HG03342 (cell line): Measurements from ENCODE around the gene CEP57.

Source experiments
- ATAC-seq: cut with Tn5 transposase; IDR thresholded peaks from one replicate; pipeline ENCODE4 v1.9.1; 2021; ENCODE audit warnings: mild to moderate bottlenecking, moderate library complexity; ENCODE audit not compliant: unreplicated experiment

Gene CEP57

DNA sequence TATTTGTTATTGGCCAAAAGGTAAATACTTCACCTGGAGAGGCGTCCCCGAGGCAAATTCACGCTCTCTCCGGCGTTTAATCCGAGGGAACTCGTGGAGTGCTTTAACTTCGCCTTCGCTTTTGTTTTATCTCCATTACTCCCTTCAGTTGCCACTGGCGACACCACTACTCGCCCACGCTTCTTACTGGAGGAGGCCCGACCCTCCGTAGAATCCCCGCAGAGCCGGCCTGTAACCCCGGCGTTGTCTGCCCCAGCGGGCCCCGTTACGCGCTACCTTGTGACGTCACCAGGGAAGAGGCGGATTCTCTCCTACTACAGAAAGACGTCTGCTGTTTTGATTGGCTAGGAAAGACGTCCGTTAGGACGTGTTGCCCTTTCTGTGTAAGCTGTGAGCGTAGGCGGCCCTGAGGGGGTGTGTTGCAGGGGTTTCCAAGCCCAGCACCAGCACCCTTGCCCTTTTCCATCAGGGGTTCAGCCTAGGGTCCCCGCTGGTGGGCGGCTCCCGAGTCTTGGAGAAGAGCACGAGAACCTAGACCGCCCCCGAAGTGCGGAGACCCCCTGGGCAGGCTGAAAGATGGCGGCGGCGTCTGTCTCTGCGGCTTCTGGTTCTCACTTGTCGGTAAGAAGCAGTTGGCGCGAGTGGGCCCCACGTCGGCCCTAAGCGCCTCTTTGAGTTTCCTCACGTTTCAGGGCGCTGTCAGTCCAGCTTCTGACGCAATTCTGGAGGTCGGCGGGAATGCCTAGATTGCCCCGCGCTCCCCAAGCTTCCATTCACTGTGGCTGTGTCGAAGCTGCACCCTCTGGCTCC is at the start of gene CEP57:
Gene CEP57, plus strand, starts transcription at position 376 of the 810 bp plus-strand sequence. Its CDS starts 201 bp downstream, at position 577.
- ATAC-seq = peak; percentile 64

GRCh38 chr11:95750101-95750500 is 40.2 kb upstream of the CEP57 start:
- no peak for ATAC-seq

- no peak for ATAC-seq
Measured at GRCh38 chr11:95751515-95751914, 38.8 kb upstream of the CEP57 start.

DNA sequence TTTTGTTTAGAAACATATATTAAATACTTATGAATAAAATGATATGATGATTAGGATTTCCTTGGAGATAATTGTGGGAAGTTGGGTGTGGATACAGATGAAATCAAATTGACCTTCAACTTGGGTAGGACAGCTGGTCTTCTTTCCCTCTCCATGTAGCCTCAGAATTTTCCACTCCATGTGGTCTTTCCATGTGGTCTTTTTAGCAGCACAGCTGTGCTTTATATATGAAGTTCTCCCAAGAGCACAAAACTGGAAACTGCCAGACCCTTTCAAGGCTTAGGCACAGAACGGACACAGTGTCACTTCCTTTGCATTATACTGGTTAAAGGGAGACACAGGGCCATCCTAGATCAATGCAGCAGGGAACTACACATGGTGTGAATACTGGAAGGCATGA is 29.4 kb upstream of the CEP57 start:
- ATAC-seq = no peak

DNA sequence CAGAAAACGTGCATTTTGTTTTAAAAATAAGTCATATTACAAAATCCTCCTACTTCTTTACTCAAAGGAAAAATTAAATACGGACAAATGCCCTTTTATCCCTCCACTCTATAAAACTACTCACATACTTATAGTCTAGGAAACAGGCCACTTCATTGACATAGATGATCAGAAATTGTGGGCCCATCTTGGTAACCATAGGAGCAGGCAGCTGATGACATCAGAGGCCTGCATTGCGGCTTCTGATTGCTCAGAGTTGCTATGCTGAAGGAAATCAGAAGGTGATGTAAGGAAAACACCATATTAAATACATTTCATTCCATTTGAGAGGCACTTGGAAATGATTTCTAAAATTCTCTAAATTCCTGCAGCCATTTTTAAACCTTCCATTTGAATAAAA is 27.8 kb upstream of the CEP57 start:
- no peak for ATAC-seq

DNA sequence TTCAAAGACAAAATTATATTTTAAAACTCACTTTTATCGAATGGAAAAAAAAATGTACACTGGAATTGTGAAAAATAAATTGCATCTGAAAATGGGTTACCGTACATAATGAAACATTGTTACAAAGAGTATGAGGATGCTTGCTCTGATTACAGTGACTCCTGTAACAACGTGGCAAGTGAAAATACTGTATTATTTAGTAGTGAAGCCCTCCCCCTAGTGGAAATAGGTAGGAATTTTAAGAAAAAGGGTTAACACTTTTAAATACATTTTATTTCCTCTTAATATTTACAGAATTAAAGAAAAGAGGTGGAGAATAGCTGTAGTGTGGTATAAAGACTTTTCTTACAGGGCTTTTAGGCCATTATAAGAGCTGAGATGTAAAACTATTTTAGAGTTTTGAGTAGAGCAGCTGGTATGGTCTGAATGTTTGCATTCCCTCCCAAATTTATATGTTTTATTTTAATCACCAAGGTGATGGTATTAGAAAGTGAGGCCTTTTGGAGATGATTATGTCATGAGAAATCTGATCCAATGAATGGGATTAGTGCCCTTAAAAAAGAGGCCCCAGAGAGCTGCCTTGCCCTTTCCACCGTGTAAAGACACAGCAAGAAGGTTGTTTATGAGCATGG is 25.9 kb upstream of the CEP57 start:
- ATAC-seq = peak; percentile 63

- ATAC-seq = no peak
Measured at GRCh38 chr11:95766701-95767100, 23.6 kb upstream of the CEP57 start.

DNA sequence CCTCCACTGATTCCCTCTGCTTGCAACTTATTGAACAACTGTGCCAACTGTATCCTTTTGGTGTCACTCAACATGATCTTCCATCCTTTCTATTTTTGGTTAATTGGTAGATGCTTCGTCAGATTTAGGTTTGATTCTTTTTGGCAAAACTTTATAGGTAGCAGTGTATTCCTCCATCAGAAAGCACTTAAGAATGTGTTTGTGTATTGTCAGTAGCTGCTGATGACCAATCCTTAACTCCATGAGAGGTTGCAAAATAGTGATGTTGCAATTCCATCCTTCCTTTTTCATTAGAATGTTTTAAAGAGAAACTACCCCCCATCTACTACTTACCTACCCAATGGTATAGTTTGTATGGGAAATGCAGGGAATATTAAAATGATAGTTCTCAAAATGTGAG is 22.8 kb upstream of the CEP57 start:
- no peak for ATAC-seq

GRCh38 chr11:95768521-95768920 is 21.8 kb upstream of the CEP57 start:
- no peak for ATAC-seq

- ATAC-seq = no peak
Measured at GRCh38 chr11:95776859-95777258, 13.4 kb upstream of the CEP57 start.

DNA sequence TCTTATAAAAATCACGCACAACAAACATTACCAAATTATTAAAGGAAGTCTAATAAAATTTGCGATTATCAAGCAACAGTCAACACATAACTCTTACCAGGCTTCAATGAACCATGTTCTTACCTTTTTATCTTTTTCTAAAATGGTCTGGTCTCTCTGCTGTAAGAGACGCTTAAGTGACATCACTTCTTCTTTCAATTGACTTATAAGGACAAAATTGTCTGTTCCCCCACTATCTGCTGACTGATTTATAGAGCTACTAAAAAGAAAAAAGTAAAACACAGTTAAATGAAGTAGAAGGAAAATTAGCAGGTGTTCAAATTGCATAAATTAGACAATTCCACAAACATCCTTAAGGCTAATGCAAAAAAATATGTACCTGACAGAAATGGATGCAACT is 11.6 kb upstream of the CEP57 start:
- no peak for ATAC-seq

GRCh38 chr11:95780544-95780943 is 9.8 kb upstream of the CEP57 start:
- ATAC-seq = peak; percentile 50

GRCh38 chr11:95788921-95789505 is 1.3 kb upstream of the CEP57 start:
- no peak for ATAC-seq

DNA sequence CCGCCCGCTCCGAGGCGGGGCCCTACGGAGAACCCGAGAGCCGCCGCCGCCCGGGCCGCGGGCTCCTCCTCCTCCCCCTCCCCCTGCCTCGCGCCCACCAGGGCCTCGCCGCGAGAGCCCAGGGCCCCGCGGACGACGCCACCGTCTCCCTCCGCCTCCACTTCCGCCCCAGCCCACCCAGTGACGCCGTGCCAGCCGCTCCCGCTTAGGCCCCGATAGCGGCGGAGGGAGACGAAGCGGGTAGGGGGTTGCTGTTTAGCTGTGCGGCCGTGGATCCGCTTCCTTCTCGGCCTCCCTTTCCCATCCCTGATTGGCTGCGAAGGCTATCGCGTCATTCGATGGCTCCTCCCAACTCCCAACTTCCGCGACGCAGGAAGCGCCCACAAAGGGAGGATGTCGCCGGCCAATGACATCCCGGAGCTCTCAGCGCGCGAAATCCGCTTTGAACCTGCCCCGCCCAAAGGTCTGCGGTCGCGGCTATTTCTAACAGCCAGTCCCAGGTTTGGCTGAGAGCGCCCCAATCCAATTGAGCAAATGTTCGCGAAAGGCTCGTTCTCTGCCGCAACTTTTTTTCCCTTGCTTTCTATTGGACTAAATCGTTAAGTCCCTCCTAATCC is 684 bp upstream of the CEP57 start, which contains the start of gene FAM76B:
Gene FAM76B, minus strand, starts transcription at position 277 of the 617 bp plus-strand sequence. CDS start 304 bp downstream, outside the sequence.
- ATAC-seq = peak; percentile 73

DNA sequence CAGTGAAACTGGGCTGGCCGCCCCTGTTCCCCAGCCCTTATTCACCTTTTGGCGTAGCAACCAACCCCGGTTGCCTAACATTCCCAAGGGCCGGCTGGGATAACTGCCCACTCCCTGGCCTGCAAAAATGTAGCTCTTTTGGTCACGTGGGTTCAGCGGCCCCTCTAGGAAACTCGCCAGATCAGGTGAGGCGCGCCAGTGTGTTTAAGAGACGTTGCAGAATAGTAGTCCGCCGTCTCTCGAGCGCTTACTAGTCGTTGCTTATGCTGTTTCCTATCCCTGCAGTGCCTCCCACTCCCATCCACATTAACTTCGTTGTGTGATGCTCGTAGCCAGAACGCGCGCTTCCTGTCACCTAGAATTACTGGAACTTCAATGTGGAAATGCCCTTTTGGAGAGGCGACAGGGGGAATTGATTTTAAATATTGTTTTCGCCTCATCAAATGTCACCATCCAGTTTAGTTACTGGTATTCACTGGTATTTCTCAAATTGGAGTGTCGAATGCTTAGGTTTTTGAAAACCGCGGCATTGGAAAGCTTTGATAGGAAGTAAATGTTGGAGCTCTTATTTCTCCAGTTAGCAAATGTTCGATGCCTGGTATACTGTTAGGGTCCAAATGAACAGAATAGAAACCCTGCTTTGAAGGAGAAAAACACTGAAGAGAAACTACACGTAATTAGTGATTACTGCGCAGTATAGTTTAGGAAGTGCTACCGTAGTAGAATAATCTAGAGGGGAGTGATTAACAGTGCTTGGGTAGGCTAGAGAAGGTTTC is 823 bp downstream of the CEP57 start:
- peak; percentile 10 for ATAC-seq

- no peak for ATAC-seq
Measured at GRCh38 chr11:95791709-95792033, 1.4 kb downstream of the CEP57 start.

- no peak for ATAC-seq
Measured at GRCh38 chr11:95792200-95792599, 1.9 kb downstream of the CEP57 start.

DNA sequence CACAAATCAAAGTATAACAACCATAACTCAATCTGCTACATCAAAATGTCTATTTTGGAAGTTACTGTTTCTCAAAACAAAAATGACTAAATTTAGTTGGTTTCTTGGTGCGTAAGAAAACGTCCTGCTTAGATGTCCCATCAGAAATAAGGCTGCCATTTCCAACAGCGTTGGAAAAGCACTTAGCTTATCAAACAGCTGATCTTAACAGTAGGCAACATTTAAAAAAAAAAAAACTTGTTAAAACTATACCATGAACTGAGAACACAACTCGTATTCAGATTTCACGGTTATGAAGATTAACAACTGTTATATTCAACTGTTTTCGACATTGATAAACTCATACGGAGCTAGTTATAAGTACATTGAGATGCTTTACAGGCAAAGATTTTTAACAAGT is 2.4 kb downstream of the CEP57 start:
- no peak for ATAC-seq

DNA sequence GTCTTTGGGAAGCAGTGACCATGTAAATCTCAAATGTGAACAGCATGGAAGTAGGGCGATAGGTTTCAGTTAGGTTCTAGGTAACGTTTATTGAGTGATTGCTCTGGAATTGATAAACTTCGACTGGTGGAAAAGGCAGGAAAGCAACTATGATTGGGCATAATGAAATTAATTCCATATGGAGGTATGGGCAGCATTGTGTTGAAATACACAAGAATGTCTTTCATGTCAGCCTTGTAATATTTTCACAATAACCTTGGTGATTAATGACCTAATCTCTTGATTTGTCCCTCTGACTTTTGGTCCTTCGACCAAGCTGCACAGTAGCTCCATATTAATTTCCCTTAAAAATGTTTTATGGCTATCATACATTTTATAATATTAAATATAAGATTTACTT is 2.8 kb downstream of the CEP57 start:
- no peak for ATAC-seq

- ATAC-seq = no peak
Measured at GRCh38 chr11:95794086-95794485, 3.8 kb downstream of the CEP57 start.
